ENCODE measurements around the gene FXYD5. TPM values are rescaled to one million over a fixed set of nuclear protein-coding genes. Genes with fewer than 3 reads are reported as not detected.

Gene FXYD5
- total RNA-seq, 1 donor from 2014 or later = 12.4 TPM

GRCh38 chr19:35161434-35161743, 6.9 kb downstream of the FXYD5 start:
- FAIRE-seq (no peak), DNase-seq (ENCODE audit: low read depth) (no peak)
- Histone ChIP-seq H3K36me3 (ENCODE audit: control insufficient read depth, insufficient read depth, low read length) (peaks cover 15% of the 10 kb centered on the region), H3K4me3 (ENCODE audit: low read depth, low read length) (no peak overlapping the region), H3K27me3 (ENCODE audit: control insufficient read depth, insufficient read depth, low read length) (no peaks in the 10 kb centered on the region)
- no peak for TF ChIP-seq CTCF (IDR thresholded peaks at IDR 0.05; ENCODE audit: insufficient read depth, low read length, severe bottlenecking)

DNA sequence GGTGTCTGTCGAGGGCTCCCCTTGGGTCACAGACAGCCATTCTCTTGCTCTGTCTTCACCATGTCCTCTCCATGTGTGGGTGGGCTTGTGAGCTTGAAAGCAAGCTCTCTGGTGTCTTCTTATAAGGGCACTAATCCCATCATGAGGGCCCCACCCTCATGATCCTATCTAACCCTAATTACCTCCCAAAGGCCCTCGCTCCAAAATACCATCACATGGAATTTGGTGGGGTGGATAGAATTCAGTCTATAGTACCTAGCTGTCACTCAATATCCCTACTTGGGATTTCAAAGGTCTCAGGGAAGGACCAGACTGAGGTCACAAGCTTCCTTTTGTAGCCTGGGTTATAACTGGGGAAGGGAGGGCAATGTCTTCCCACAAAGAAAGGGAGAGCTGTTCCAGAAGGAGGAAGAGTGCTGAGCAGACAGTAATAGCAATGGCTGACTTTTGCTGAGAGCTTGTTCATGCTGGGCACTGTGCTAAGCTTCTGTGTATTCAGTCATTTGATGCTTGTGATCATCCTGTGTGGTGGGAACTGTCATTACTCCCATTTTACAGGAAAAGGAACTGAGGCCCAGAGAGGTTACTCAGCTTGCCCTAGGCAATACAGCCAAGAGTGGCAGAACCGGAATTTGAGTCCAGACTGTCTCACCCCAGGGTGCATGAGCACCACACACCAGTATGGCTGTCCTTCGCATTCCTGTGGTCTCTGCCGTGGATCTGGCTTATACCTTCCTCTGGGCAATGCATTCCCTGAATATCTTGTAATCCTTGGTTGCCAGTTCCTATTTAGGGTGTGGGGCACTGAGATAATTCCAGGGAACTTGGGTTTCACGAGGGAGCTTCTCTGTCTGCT, 8.2 kb downstream of the FXYD5 start:
- DNase-seq (ENCODE audit: low read depth) (peak; percentile 83), FAIRE-seq (no peak)
- TF ChIP-seq CTCF (IDR thresholded peaks at IDR 0.05; ENCODE audit: insufficient read depth, low read length, severe bottlenecking) = no peak
- Histone ChIP-seq H3K27me3 (ENCODE audit: control insufficient read depth, insufficient read depth, low read length) (no peaks in the 10 kb centered on the region), H3K36me3 (ENCODE audit: control insufficient read depth, insufficient read depth, low read length) (peaks cover 12% of the 10 kb centered on the region), H3K4me3 (ENCODE audit: low read depth, low read length) (no peak overlapping the region)

GRCh38 chr19:35164418-35164817, 9.9 kb downstream of the FXYD5 start:
- DNase-seq (ENCODE audit: low read depth) (peak; percentile 35), FAIRE-seq (no peak)
- TF ChIP-seq CTCF (IDR thresholded peaks at IDR 0.05; ENCODE audit: insufficient read depth, low read length, severe bottlenecking) = no peak
- Histone ChIP-seq H3K27me3 (ENCODE audit: control insufficient read depth, insufficient read depth, low read length) (no peaks in the 10 kb centered on the region), H3K4me3 (ENCODE audit: low read depth, low read length) (no peak overlapping the region), H3K36me3 (ENCODE audit: control insufficient read depth, insufficient read depth, low read length) (peaks cover 11% of the 10 kb centered on the region)

DNA sequence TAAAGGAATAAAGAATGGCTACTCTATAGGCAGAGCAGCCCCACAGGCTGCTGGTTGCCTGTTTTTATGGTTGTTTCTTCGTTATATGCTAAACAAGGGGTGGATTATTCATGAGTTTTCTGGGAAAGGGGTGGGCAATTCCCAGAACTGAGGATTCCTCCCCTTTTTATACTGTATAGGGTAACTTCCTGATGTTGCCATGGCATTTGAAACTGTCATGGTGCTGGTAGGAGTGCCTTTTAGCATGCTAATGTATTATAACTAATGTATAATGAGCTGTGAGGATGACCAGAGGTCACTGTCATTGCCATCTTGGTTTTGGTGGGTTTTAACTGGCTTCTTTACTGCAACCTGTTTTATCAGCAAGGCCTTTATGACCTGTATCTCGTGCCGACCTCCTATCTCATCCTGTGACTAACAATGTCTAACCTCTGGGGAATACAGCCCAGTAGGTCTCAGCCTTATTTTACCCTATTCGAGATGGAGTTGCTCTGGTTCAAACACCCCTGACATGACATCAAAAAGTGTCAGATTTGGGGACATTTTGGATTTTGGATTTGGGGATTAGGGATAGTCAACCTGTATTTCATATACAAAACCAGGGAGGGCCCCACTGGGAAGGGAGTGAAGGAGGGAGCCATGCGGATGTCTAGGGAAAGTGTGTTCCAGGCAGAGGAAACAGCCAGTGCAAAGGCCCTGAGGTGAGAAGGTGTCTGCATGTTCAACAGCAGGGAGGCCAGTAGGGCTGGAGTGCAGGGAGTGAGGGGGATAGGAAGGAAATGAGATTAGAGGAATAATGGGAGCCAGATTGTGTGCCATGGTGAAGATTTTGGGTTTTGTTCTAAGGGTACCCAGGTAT, 10.9 kb downstream of the FXYD5 start:
- H3K27me3 ChIP-seq (ENCODE audit: control insufficient read depth, insufficient read depth, low read length) = no peaks in the 10 kb centered on the region
- DNase-seq (ENCODE audit: low read depth) (no peak), FAIRE-seq (no peak)
- TF ChIP-seq CTCF (IDR thresholded peaks at IDR 0.05; ENCODE audit: insufficient read depth, low read length, severe bottlenecking) = no peak
- H3K4me3 ChIP-seq (ENCODE audit: low read depth, low read length) = no peak overlapping the region
- H3K36me3 ChIP-seq (ENCODE audit: control insufficient read depth, insufficient read depth, low read length) = peaks cover 12% of the 10 kb centered on the region

DNA sequence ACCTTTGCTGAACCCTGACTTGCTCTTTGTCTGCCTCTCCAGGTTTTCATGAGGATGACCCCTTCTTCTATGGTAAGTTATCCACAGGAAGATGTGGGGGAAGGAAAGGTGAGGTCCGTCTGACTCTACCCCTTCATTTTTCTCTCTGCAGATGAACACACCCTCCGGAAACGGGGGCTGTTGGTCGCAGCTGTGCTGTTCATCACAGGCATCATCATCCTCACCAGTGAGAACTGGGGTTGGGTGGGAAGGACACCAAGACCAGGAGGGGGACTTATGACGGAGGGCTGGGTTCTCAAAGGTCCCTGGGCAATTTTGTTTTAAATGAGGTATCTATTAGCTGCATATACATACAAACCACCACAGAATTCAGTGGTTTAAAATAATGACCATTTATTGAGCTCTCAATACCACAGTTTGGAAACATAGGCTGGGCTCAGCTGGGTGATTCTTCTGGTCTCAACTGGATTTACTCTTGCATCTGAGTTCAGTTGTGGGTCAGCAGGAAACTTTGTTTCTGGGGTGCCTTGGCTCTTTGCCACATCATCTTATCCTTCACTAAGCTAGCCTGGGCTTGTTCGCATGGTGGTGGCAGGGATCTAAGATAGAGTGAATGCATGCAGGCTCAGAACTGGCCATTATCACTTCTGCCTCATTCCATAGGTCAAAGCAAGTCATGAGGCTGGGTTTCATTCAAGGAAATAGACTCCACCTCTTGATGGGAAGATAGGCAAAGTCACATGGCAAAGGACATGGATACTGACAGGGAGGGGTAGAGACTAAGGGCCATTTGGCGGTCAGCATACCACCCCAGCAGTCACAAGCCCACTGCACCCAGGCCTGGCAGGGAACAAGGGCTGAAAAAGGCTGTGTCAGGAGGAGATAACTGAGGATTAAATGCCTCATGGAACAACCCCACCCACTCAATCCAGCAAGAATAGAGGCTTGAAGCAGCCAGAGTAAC, 11.8 kb downstream of the FXYD5 start:
- no peak for TF ChIP-seq CTCF (IDR thresholded peaks at IDR 0.05; ENCODE audit: insufficient read depth, low read length, severe bottlenecking)
- H3K36me3 ChIP-seq (ENCODE audit: control insufficient read depth, insufficient read depth, low read length) = peaks cover 12% of the 10 kb centered on the region
- no peak overlapping the region for H3K4me3 ChIP-seq (ENCODE audit: low read depth, low read length)
- peak; percentile 86 for FAIRE-seq
- no peaks in the 10 kb centered on the region for H3K27me3 ChIP-seq (ENCODE audit: control insufficient read depth, insufficient read depth, low read length)
- peak; percentile 50 for DNase-seq (ENCODE audit: low read depth)

Measured in bronchial epithelial cell (primary cell).